PFSK-1 (cell line): ENCODE data around the gene SLC39A10.

Experiments used
- FOXP2 ChIP-seq: optimal IDR thresholded peaks from 2 replicates; pipeline ENCODE3; 2011; ENCODE audit warnings: borderline replicate concordance, control low read depth, inconsistent platforms; ENCODE audit not compliant: insufficient read depth; ENCODE audit errors: extremely low read length, extremely low read depth
- POLR2AphosphoS5 ChIP-seq: IDR thresholded peaks from 2 replicates; pipeline ENCODE4 v1.6.1; 2012; ENCODE audit warnings: low read depth, mild to moderate bottlenecking, control low read depth, low read length, moderate library complexity
- SIN3A ChIP-seq: IDR thresholded peaks from 2 replicates; pipeline ENCODE4 v1.6.1; 2012; ENCODE audit warnings: mild to moderate bottlenecking, low read length, moderate library complexity, borderline replicate concordance; ENCODE audit not compliant: insufficient read depth

DNA sequence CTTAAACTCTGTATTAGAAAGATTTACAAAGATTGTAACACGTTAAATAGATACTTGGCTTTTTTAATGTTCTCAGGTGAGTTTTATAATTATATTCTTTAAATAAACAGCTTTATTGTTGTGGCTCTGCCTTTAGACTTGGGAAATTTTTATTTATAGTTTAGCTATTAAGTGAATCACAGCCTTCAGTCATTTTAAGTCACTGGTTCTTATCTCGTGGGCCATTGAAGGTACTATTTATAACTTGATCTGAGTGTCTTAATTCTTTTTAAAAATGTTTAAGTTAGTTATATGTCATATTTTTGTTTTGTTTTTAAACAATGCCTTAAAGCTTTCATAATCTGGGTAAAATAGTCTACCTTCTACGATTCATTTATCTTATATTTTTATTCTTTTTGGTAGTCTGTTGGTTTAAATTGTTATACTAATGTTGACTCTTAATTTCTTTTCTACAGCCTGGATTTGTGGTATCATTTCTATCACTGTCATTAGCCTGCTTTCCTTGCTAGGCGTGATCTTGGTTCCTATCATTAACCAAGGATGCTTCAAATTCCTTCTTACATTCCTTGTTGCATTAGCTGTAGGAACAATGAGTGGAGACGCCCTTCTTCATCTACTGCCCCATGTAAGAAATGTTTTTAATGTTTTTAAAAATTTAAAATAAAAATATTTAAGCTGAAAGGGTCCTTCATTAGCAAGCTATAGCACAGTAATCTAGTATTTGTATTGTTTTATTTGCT, 49.3 kb downstream of the SLC39A10 start:
- TF ChIP-seq FOXP2 (no peak), SIN3A (no peak), POLR2AphosphoS5 (no peak)
